Lung (tissue), 12 donors: ENCODE results near the gene IFIT2. TPM values are rescaled to one million over a fixed set of nuclear protein-coding genes. Genes with fewer than 3 reads are reported as not detected.

Source experiments
- ATAC-seq: fragments of 200-7000 bp; cut with Tn5 transposase; one replicate; pipeline ENCODE4 v1.9.1; 2020; ENCODE audit warnings: moderate number of reproducible peaks; ENCODE audit not compliant: insufficient read depth, low FRiP score
- DNase-seq, 3 donors: peaks; one replicate each; pipeline ENCODE4 v3.0.0-alpha.2; 2013 to 2017
- H3K27ac ChIP-seq, 2 donors: one replicate each; pipeline ENCODE4 v1.5.1; 2013; ENCODE audit warnings: mild to moderate bottlenecking in 2 of 2, moderate library complexity in 2 of 2, control low read depth in 1 of 2, inconsistent platforms in 1 of 2, low read depth in 1 of 2, low read length in 1 of 2
- H3K27me3 ChIP-seq, 3 donors: one replicate each; pipeline ENCODE4 v1.5.1; 2013; ENCODE audit warnings: low read length in 2 of 3; ENCODE audit not compliant: control insufficient read depth in 3 of 3, insufficient read depth in 3 of 3
- H3K36me3 ChIP-seq, 4 donors: one replicate each; pipeline ENCODE4 v1.5.1; 2013; ENCODE audit warnings: low read length in 4 of 4, mild to moderate bottlenecking in 1 of 4, moderate library complexity in 1 of 4; ENCODE audit not compliant: control insufficient read depth in 4 of 4, insufficient read depth in 4 of 4
- H3K4me1 ChIP-seq, 5 donors: one replicate each; pipeline ENCODE4 v1.5.1; 2013; ENCODE audit warnings: low read length in 5 of 5, mild to moderate bottlenecking in 2 of 5, moderate library complexity in 1 of 5; ENCODE audit not compliant: control insufficient read depth in 5 of 5, insufficient read depth in 5 of 5
- H3K4me3 ChIP-seq: one replicate; pipeline ENCODE4 v1.5.1; 2013; ENCODE audit warnings: mild to moderate bottlenecking, control low read depth, moderate library complexity
- H3K9ac ChIP-seq, 2 donors: one replicate each; pipeline ENCODE4 v1.5.1; 2013; ENCODE audit warnings: low read length in 2 of 2, control low read depth in 1 of 2; ENCODE audit not compliant: insufficient read depth in 1 of 2
- H3K9me3 ChIP-seq, 4 donors: one replicate each; pipeline ENCODE4 v1.5.1; 2013; ENCODE audit warnings: low read length in 3 of 4, mild to moderate bottlenecking in 1 of 4, moderate library complexity in 1 of 4; ENCODE audit not compliant: control insufficient read depth in 4 of 4, insufficient read depth in 3 of 4
- WGBS, 2 donors: extraction: QIAGEN DNeasy Blood & Tissue Kit; methylation state at CpG; one replicate each; pipeline ENCODE4 v1.1.7; 2013; 5-methylcytosine and 5-hydroxymethylcytosine counted together
- polyA plus RNA-seq, 2 donors: library from polyadenylated mRNA; stranded (reverse); fragments of 200-250 nt; gene quantifications; one replicate each; pipeline ENCODE4 v1.2.1, GENCODE V29; 2013
- total RNA-seq, 2 donors: library from RNA; depleted of rRNA in 1 of 2; stranded (reverse); fragments of >200 nt in 1 of 2; gene quantifications; one replicate each; pipeline ENCODE4 v1.2.1, GENCODE V29; 2014 to 2021
- TF ChIP-seq, protein P1 (sequence below): IDR thresholded peaks from 2 replicates; pipeline ENCODE4 v1.5.1; 2012; ENCODE audit warnings: mild to moderate bottlenecking; ENCODE audit errors: control extremely low read depth, extremely low read depth
- donor health status: control.
- donor health status: control.
- donor health status: Bipolar disorder and iron deficiency.
- donor health status: healthy.
- donor health status: DM: yes; HTN: yes; CAD: no.

IFIT2 gene
- total and polyA plus RNA-seq, 4 donors = 8.1 to 17.8 (median 14.1) TPM

DNA sequence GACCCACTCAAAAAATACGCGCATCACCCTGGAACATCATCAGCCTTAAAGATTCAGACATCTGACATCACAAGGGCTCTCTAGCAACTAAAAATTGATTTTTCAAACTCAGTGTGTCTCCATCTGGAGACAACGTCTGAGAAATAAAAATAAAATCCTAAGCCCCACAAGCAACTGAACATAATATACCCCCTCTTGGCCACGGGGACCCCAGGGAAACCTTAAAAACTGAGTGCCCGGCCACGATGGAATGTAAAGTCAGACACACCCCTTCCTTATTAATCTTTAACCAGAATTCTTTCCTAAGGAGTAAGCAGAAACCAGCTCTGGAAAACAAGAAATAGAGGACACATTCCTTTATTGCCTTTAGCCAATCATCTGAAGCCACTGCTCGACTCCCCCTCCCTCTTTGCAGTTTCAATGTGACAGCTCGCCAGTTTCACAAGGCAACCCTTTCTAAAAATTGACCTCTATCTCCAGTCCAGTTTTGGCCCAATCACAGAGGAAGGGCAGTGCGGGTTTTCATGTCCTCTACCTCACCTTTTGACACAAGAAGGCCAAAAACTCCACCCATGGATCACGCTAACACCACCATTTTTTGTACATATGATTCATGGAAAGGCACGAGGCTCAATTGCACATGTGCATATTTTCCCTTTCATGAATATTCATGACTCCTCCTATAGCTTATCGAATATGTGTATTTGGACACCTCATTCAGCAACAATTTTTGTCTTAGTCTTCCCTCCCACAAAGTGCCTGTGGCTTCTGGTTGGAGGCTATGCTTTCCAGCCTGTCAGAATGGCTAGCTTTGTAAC, 50.1 kb downstream of the IFIT2 start:
- WGBS, 2 donors = 51 to 75% methylated on average over 12 of the region's 12 CpGs
- TF ChIP-seq, protein P1, sequence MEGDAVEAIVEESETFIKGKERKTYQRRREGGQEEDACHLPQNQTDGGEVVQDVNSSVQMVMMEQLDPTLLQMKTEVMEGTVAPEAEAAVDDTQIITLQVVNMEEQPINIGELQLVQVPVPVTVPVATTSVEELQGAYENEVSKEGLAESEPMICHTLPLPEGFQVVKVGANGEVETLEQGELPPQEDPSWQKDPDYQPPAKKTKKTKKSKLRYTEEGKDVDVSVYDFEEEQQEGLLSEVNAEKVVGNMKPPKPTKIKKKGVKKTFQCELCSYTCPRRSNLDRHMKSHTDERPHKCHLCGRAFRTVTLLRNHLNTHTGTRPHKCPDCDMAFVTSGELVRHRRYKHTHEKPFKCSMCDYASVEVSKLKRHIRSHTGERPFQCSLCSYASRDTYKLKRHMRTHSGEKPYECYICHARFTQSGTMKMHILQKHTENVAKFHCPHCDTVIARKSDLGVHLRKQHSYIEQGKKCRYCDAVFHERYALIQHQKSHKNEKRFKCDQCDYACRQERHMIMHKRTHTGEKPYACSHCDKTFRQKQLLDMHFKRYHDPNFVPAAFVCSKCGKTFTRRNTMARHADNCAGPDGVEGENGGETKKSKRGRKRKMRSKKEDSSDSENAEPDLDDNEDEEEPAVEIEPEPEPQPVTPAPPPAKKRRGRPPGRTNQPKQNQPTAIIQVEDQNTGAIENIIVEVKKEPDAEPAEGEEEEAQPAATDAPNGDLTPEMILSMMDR = no peak
- Histone ChIP-seq H3K9ac (peak overlapping the region; percentile 31 to 96), H3K27me3 (no peaks in the 10 kb centered on the region), H3K4me3 (no peak overlapping the region), H3K4me1 (peaks cover 8 to 60% (median 28%) of the 10 kb centered on the region in 5 donors), H3K27ac (peak overlapping the region; percentile 69 to 91), H3K36me3 (peaks cover 0 to 2% (median 0%) of the 10 kb centered on the region in 4 donors), H3K9me3 (no peaks in the 10 kb centered on the region)
- ATAC-seq = peak; percentile 66
- peak; percentile 68 to 84 (median 83) for DNase-seq

- TF ChIP-seq, protein P1 = no peak
- DNase-seq = no peak
Observed at GRCh38 chr10:89352802-89353201, 51.0 kb downstream of the IFIT2 start.

GRCh38 chr10:89355394-89355931, 53.6 kb downstream of the IFIT2 start:
- Histone ChIP-seq H3K4me1 (peaks cover 2 to 41% (median 20%) of the 10 kb centered on the region in 5 donors), H3K36me3 (peaks cover 0 to 2% (median 0%) of the 10 kb centered on the region in 4 donors), H3K4me3 (no peak overlapping the region), H3K9ac (no peak overlapping the region), H3K9me3 (no peaks in the 10 kb centered on the region), H3K27ac (no peak overlapping the region), H3K27me3 (no peaks in the 10 kb centered on the region)
- 91 to 96% methylated on average over 2 of the region's 2 CpGs for WGBS, 2 donors
- TF ChIP-seq, protein P1 = no peak
- ATAC-seq (no peak), DNase-seq (peak in 2 of 3 donors; percentile 67)

More at GRCh38 chr10:89352802-89353201, 51.0 kb downstream of the IFIT2 start:
- H3K9me3 ChIP-seq = no peaks in the 10 kb centered on the region
- H3K9ac ChIP-seq = no peak overlapping the region
- peak overlapping the region in 1 of 2 donors; percentile 55 for H3K27ac ChIP-seq
- H3K27me3 ChIP-seq = no peaks in the 10 kb centered on the region
- peaks cover 0 to 2% (median 0%) of the 10 kb centered on the region in 4 donors for H3K36me3 ChIP-seq
- no peak overlapping the region for H3K4me3 ChIP-seq
- WGBS, 2 donors = 80 to 85% methylated on average over 4 of the region's 4 CpGs
- H3K4me1 ChIP-seq = peaks cover 5 to 62% (median 26%) of the 10 kb centered on the region in 5 donors
- no peak for ATAC-seq
